NCI-H146 (cell line): ENCODE measurements around the gene SLC22A7.
A peak's percentile ranks its signal among the peaks of the same experiment; 100 is the strongest.
"Not testable (repeated sequence)": the region's sequence is repeated elsewhere in the genome, so short reads cannot be mapped to it uniquely, and the experiment has no call there.

Experiments used
- DNase-seq: peaks from one replicate; lab custom pipeline; 2025; lab: John Stamatoyannopoulos, UW

The SLC22A7 gene

DNA sequence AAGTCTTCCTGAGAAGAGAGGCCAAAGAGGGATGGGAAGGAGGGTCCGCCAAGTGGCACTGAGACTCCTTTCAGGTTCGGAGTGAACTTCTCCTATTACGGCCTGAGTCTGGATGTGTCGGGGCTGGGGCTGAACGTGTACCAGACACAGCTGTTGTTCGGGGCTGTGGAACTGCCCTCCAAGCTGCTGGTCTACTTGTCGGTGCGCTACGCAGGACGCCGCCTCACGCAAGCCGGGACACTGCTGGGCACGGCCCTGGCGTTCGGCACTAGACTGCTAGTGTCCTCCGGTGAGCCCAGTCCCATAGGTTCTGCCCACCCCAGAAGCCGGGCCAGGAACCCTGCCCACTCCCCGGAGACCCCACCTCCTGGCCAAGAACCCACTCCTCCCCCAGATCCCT, 4.1 kb downstream of the SLC22A7 start:
- no peak for DNase-seq

DNA sequence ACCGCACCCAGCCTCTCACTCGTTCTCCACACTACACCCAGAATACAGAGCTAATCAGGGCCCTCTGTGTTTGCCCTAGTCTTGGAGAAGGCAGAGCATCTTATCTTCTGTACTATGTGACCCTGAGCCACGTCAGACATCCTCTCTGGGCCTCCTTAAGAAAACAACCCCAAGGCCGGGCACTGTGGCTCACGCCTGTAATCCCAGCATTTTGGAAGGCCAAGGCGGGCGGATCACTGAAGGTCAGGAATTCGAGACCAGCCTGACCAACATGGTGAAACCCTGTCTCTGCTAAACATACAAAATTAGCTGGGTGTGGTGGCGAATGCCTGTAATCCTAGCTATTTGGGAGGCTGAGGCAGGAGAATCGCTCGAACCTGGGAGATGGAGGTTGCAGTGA, 4.9 kb downstream of the SLC22A7 start:
- not testable (repeated sequence) for DNase-seq

DNA sequence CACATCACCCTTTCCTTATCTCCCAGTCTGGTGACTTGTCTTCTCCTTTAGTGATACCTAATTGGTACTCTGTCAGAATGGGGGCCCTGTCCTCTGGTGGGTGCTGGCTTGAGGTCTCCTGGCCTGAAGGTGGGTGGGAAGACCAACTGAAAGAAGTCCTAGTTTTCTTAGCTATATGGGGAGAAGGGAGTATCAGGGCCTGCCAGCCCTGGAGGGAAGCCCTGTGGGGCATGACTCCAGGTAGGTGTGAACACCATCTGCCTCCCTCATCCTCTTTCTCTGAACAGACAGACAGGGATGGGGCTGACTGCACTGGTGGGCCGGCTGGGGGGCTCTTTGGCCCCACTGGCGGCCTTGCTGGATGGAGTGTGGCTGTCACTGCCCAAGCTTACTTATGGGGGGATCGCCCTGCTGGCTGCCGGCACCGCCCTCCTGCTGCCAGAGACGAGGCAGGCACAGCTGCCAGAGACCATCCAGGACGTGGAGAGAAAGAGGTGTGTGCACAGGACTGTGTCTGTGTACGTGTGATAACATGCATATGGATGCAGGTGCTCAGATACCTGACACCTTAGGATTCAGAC, 5.8 kb downstream of the SLC22A7 start:
- no peak for DNase-seq

- DNase-seq = no peak
Measured at GRCh38 chr6:43304361-43304760, 6.3 kb downstream of the SLC22A7 start.

- DNase-seq = no peak
Measured at GRCh38 chr6:43304882-43305281, 6.8 kb downstream of the SLC22A7 start.

DNA sequence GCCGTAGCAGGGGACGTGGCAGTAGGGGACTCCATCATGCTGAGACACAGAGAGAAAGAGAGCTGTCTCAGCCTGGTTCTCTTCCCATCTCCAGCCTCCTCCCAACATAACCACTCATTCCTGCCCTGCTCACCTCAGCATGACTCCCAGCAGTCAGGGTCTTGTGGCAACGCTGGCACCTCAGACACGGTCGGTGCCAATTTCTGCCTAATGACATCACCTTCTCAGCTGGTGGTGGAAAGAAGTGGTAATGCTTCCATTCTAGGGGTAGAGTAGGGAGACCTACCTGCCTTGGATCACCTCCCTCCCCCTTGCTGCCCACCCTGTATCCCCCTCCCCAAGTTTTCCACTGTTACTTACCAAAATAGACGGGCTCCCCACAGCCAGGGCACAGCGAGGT, 8.0 kb downstream of the SLC22A7 start:
- no peak for DNase-seq

- DNase-seq = no peak
Measured at GRCh38 chr6:43307451-43308100, 9.5 kb downstream of the SLC22A7 start.

GRCh38 chr6:43308101-43308989, 10.3 kb downstream of the SLC22A7 start, which contains the start of gene CRIP3:
CRIP3 (minus strand) TSS chr6:43308826; CDS start chr6:43308792, 34 bp downstream.
- peak; percentile 81 for DNase-seq

GRCh38 chr6:43308990-43309477, 11.0 kb downstream of the SLC22A7 start:
- DNase-seq = no peak

- peak; percentile 14 for DNase-seq
Measured at GRCh38 chr6:43310134-43310533, 12.1 kb downstream of the SLC22A7 start.

GRCh38 chr6:43310624-43311023, 12.6 kb downstream of the SLC22A7 start:
- DNase-seq = no peak

DNA sequence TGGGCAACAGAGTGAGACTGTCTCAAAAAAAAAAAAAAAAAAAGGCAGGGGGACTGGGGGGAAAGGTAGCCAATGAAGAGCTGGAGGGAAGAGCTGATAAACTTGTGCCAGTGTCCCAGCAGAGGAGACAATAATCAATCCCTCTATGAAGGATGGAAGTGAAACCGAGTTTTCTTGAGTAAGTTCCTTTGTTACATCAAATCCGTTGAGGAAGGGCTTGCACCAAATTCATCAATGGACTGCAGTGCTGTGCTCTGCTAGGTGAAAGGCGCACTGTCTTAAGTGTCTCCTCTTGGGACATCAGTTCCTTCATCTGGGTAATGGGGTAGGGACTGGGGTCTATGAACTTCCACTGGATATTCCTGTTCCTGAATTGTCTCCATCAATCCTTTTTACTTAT, 13.6 kb downstream of the SLC22A7 start:
- no peak for DNase-seq

GRCh38 chr6:43313813-43314212, 15.8 kb downstream of the SLC22A7 start:
- no peak for DNase-seq

GRCh38 chr6:43318011-43318410, 20.0 kb downstream of the SLC22A7 start:
- DNase-seq = no peak

GRCh38 chr6:43325876-43326275, 27.8 kb downstream of the SLC22A7 start:
- DNase-seq = no peak

DNA sequence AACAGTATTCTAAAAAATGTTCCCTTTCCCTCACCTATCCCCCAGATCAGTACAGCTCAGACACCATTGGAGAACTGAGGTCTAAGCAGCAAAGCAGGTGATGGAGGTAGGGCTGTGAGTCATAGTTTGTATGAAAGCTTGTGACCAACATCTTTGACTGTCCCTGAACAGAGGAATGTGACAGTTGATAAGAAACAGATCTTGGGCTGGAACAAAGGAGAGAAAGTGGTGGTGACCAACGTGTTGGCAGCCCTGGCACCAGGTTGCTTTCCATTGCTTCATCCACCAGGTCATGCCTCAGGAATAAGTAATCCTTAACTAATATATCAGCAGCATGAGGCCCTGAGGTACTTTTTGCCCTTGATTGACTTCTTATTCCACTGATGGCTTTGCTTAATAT, 30.5 kb downstream of the SLC22A7 start:
- DNase-seq = no peak

DNA sequence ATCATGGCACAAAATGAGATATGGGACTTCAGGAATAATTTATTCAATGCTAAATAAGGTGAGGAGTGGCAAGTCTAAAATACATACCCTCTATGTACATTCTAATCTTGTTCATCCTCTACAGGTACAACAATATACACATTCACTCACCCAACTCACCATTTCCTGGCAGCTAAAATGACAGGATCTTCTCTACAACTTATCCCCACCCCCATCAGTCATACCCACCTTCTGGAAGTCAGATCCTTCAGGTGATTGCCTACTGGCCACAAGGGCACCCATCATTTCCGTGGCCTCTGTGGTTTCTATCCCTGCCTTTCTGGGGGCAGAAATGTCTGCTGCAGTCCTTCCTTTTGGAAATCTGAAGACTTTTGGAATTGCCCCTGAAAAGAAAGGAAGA, 33.4 kb downstream of the SLC22A7 start:
- no peak for DNase-seq

- no peak for DNase-seq
Measured at GRCh38 chr6:43331891-43332290, 33.8 kb downstream of the SLC22A7 start.

GRCh38 chr6:43334466-43335095, 36.5 kb downstream of the SLC22A7 start:
- DNase-seq = peak; percentile 47

DNA sequence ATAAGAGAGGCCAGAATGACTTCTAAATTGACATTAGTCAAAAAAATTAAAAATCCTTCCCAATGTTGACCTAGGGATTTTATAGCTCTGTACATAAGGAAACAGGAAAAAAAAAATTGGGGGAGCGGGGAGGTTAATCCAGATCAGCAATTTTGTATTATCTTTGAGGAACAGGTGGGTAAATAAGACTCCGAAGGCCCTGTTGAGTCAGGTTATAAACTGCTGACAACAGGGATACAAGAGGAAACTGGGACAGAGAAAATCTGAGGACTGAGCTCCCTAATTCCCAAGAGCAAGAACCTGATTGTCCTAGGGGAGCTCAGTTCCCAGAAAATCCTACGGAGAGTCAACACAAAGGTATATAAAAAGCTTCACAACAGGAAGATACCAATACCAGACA, 37.4 kb downstream of the SLC22A7 start:
- peak; percentile 74 for DNase-seq

- DNase-seq = no peak
Measured at GRCh38 chr6:43336382-43336781, 38.3 kb downstream of the SLC22A7 start.

DNA sequence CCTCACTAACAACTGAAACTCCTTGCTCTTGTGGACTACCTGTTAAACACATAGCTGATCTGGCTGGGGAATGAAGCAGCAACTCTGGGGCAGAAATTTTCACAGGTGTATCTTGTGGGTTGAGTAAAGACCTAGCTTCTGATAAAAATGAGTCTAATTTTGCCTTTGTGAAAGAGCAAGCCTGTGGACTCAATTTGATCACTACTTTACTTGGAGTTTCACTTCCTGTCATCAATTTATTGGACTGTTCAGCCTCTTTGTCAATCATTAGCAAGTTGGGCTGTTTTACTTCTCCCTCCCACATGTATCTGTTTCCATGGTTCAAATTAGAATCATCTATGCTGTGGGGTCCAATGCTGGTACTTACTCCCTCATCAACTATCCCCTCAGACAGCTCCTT, 40.2 kb downstream of the SLC22A7 start:
- DNase-seq = no peak
